SK-N-MC (cell line): ENCODE data around the gene PYDC2.

Experiments used
- EZH2 ChIP-seq: fragments of 200-600 bp; sonication (generic); IDR thresholded peaks from one replicate; pipeline ENCODE4 v1.6.1; 2017; ENCODE audit warnings: antibody characterized with exemption
- FOXP2 ChIP-seq: optimal IDR thresholded peaks from 2 replicates; pipeline ENCODE3; 2011; ENCODE audit warnings: mild to moderate bottlenecking, moderate library complexity; ENCODE audit not compliant: insufficient read depth; ENCODE audit errors: extremely low read length, control extremely low read depth

- TF ChIP-seq FOXP2 = no peak
- no peak for TF ChIP-seq EZH2
Measured at GRCh38 chr3:191415566-191415965, 45.4 kb upstream of the PYDC2 start.
